TTC549 (cell line): ENCODE data around the gene ARHGAP29.

Source experiments
- FAIRE-seq: peaks from 2 replicates; lab custom pipeline; 2012; peaks lifted over from hg19 to GRCh38; lab: Jason Lieb, UNC

ARHGAP29 gene

DNA sequence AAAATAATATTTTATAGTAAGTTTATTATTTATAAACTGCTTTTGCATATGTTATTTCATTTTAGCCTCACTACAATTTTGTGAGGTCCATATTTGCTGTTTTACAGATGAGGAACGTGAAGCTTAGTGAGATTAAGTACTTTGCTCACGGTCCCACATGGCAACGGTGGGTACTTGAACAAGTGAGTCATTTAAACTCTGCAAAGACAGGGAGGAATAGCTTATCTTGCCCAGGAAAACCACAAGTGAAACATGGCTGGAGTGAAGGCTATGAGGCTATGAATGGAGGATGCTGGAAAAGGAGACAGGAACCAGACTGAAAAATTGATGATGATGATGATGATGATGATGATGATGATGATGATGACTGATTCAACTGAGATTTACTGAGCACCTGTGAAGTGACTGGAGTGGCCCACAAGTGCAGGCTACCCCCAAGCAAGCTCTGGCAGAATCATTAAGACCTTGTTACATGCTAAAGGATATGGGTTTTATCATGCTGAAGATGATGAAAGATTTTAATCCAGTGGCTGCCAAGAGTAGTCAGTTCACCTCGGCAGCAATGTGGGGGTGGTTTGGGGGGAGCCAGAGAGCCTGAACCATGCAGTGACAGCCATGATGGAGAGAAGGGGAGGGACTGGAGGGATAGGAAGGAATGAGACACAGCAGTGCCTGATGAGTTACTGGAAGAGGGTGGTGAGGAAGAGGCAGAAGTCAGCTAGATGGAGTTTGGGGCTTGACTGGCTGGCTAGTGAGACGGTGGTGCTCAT lies 115.0 kb downstream of the ARHGAP29 start:
- FAIRE-seq = no peak
